Frontal cortex (tissue), 4 donors: ENCODE results near the gene CHML. TPM values are rescaled to one million over a fixed set of nuclear protein-coding genes. Genes with fewer than 3 reads are reported as not detected.
A peak's percentile ranks its signal among the peaks of the same experiment; 100 is the strongest.

Experiments used
- DNase-seq, 2 donors: peaks; one replicate each; pipeline ENCODE4 v3.0.0; 2012; ENCODE audit warnings: low spot score in 2 of 2
- FAIRE-seq: peaks from 2 replicates; lab custom pipeline; 2012; peaks lifted over from hg19 to GRCh38; lab: Jason Lieb, UNC
- total RNA-seq: library from RNA; depleted of rRNA; stranded (reverse); fragments of >200 nt; gene quantifications from one replicate; pipeline ENCODE4 v1.2.3, GENCODE V29; 2014
- donor health status: control.
- donor health status: control.
- donor health status: control.

Gene CHML
- total RNA-seq, 1 donor from 2014 or later, result 76.6 TPM

DNA sequence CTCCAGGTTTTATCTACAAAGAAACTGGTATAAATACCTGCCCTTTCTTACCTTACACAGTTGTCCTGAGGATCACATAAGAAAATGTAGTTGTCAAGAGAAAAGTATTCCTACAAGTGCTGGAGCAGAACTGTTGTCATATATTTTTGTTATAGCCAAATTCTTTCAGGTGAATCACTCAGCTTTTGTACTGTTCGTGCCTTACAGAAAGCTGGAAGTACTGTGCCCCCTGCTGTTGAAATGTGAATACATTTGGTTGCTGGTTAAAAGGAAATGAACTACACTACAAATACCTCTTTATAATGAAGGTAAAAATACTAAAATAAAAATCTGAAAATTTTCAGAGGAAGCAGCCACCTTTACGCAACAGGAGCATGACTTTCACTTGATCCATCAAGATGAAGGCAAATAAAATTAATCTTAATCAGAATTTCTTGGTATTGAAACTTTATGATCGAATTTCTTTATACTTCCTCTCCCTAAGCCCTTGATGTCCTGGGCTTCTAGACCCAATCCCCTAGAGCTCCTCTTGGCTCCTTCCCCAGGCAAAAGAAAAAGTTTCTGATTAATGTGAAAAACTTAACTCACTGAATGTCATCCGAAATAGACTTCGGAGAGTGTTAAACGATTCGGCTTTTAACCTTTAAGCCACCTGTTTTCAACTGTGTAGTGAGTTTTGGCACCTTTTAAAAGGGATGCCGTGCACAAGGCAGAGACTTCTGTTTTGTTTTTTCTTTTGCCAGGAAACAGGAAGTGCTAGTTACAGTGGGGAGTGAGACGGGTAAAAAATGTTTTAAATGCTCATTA is 12.5 kb downstream of the CHML start:
- FAIRE-seq (no peak), DNase-seq (no peak)

GRCh38 chr1:241624935-241625334 is 15.2 kb downstream of the CHML start:
- DNase-seq (no peak), FAIRE-seq (no peak)

GRCh38 chr1:241622669-241623068 is 17.5 kb downstream of the CHML start:
- FAIRE-seq, result no peak
- DNase-seq, result no peak

DNA sequence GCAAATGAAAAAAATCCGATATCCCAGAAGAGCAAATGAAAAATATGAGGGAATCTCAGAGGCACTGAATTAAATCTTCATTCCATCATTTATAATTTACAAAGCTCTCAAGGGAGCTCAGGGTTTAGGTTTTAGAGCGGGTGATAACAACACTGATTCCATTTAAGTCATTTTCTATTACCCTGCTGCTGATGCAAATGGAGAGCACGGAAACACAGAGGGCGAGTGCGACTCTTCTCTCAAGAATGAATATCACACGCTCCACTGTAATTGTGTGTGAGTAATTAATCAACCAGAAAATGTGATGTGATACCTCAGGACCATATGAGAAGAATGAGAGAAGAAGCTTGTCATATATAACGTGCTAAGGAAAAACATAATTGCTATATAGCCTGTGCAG is 22.7 kb downstream of the CHML start:
- no peak for FAIRE-seq
- DNase-seq, result no peak

- FAIRE-seq (no peak), DNase-seq (no peak)
These were observed 24.9 kb downstream of the CHML start for GRCh38 chr1:241615043-241615974.

GRCh38 chr1:241614572-241614971 is 25.6 kb downstream of the CHML start:
- no peak for DNase-seq
- FAIRE-seq, result no peak

DNA sequence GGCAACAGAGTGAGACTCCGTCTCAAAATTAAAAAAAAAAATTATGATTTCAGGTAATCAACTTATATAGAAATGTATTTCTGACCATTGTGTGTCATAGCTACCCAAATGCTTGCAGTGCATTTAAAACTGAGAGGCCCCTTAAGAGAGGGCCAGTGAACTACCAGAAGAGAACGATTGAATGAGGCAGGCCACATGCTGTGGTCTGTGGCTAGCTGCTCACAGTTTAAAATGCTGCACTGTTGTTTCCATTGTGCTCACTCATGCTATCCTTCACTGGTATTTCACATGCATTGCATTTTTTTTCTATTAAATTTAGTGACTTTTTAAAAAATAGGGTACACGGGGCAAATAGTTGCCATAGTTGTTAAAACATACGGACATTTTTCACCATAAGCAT is 26.0 kb downstream of the CHML start:
- FAIRE-seq (no peak), DNase-seq (no peak)

- FAIRE-seq (no peak), DNase-seq (no peak)
These were observed 27.4 kb downstream of the CHML start for GRCh38 chr1:241612533-241613477.

- no peak for DNase-seq
- FAIRE-seq, result no peak
These were observed 28.4 kb downstream of the CHML start for GRCh38 chr1:241611736-241612135.

GRCh38 chr1:241611063-241611462 is 29.1 kb downstream of the CHML start:
- peak in 1 of 2 donors; percentile 21 for DNase-seq
- peak; percentile 17 for FAIRE-seq

DNA sequence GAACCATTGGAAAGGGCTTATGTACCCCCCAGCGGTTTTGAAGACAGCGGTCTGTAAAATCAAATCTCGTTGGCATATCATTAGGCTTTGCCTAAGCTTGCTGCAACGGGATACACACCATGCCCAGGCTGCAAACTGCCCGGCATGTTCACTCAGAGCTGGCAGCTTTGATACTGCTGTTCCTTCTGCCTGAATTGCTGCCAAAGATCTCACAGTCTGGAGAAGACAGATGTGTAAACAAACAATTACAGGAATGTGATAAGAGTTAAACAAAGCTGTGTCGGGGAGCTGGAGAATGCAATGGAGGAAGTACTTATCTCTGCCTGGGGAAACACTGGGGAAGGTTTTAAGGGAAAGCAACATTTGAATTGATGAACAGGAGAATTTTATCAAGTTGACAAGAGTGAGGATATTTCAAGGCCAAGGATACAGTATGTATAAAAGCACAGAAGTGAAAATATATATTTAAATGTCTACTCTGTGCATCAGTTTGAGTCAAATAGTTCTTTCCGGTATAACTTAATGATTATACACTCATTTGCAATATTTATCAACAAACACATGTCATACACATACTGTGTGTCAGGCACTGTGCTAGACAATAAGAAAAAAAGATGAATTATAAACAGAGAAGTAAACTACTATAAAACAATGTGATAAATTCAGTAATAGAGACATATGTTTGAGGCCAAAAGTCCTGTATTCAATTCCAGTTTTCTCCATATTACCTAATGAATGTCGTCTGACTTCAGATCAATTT is 29.9 kb downstream of the CHML start:
- DNase-seq (no peak), FAIRE-seq (no peak)

DNA sequence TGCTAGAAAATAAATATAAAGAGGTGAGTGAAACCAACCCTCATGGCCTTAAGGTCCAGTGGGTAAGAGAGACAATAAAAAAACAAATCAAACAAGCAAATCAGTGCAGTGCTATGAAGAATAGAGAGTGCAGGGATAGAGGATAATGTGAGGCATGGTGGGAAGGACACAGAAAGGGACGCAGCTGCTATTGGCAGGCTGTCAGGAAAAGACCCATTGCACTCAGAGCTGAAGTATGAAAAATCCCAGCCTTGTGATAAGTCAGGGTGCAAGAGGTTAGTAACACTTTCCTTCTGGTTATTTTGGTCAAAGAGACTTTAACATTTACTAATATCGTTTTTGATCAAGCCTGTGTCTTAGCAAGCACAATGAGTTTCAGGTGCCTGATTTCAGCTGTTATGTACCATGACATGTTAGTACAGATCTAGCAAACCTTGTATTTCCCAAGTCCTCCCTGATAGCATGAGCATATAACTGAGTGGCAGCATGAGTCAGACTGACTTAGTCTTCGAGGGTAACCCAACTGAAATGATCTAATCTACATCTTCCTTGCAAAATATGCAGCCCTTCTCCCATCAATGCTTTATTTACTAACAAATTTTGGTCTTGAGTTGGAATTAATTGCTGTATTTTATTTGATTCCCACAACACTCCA is 31.7 kb downstream of the CHML start:
- no peak for DNase-seq
- no peak for FAIRE-seq

DNA sequence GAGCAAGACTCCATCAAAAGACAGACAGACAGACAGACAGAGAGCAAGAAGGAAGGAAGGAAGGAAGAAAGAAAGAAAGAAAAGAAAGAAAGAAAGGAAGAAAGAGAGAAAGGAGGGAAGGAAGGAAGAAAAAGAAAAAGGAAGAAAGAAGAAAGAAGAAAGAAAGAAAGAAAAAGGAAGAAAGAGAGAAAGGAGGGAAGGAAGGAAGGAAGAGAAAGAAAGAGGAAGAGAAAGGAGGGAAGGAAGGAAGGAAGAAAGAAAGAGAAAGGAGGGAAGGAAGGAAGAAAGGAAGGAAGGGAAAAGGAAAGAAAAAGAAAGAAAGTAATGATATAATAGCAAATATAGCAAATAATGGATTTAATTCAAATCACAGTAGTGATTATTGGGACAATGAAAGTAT is 32.7 kb downstream of the CHML start:
- no peak for FAIRE-seq
- DNase-seq, result no peak

DNA sequence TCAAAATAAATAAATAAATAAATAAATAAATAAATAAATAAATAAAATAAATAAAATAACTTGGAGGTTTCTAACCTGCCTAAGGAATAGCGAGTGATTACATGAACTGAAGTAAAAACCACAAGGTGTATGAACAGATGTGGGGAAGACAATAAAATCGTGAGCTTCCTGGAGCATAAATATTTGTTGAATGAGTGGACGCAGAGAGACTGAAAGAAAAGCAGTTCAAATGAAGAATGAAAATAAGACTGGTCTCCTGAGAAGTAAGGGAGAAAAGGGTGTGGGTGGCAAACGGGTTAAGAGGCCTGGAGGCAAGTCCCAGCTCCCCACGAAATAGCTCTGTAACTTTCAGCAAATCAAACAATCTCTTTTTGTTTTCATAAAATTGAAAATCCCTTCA is 33.6 kb downstream of the CHML start:
- FAIRE-seq (no peak), DNase-seq (no peak)

GRCh38 chr1:241605146-241605805 is 34.9 kb downstream of the CHML start:
- FAIRE-seq (no peak), DNase-seq (no peak)

GRCh38 chr1:241603731-241604245 is 36.4 kb downstream of the CHML start:
- FAIRE-seq (no peak), DNase-seq (no peak)

DNA sequence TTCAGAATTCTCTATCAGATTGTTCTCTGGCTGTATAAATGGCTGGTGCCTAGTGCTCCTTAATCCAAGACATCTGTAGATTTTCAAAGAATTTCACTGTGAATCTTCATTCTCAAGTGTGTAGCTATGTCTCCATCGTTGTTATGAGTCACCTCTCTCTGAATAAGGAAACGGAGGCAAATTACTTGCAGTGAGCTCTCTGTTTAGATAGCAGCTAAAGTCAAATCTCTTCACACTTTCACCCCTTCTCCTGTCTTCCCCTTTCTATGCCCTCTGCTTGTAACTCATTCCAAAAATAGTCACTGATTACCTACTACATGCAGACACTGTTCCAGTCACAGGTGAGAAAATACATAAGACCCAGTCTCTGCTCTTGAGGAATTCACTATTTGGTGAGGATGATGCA is 39.7 kb downstream of the CHML start:
- DNase-seq (no peak), FAIRE-seq (no peak)

DNA sequence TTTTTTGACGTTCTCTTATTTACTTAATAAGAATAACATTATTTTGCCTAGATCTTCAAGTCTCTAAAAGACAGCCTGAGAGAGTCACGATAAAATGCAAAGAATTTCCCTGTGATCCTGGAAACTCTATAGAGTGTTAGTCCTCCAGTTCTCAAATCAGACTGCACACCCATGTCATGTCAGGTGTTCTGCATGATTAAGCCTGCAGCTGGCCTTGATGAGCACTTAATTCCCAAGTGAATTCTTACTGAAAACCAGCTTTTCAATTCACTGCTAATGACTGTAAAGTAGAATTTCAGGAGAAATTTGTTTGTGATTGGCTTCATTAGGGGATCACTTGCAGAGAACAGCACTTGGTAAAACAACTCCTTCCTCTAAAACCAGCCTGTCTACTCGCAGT is 41.9 kb downstream of the CHML start:
- FAIRE-seq, result no peak
- DNase-seq, result no peak
